NB4 (cell line): ENCODE results near the gene MEGF8.

Source experiments
- CTCF ChIP-seq: IDR thresholded peaks from one replicate; pipeline ENCODE4 v1.5.1; 2012; ENCODE audit warnings: low read depth, low read length
- MAX ChIP-seq: IDR thresholded peaks from 2 replicates; pipeline ENCODE4 v1.6.1; 2011; ENCODE audit warnings: low read depth, low read length
- POLR2A ChIP-seq: IDR thresholded peaks from 2 replicates; pipeline ENCODE4 v1.6.1; 2011; ENCODE audit warnings: mild to moderate bottlenecking; ENCODE audit not compliant: insufficient read length; ENCODE audit errors: extremely low read depth

- no peak for TF ChIP-seq CTCF
- TF ChIP-seq MAX: no peak
- TF ChIP-seq POLR2A: no peak
Observed at GRCh38 chr19:42352301-42353259, 27.1 kb downstream of the MEGF8 start.
